CD4-positive, alpha-beta memory T cell (primary cell): Measurements from ENCODE around the gene CYP27A1. TPM values are rescaled to one million over a fixed set of nuclear protein-coding genes. Genes with fewer than 3 reads are reported as not detected.

Experiments used
- CTCF ChIA-PET: fragments of 350-600 bp; sonication (Branson Sonifier 250); formaldehyde crosslinking; loops from one replicate; lab custom pipeline; 2021; ENCODE audit warnings: inconsistent platforms; ENCODE audit not compliant: partially characterized antibody; lab: Charles Lee
- POLR2A ChIA-PET: fragments of 350-600 bp; sonication (Branson Sonifier 250); formaldehyde crosslinking; loops from one replicate; lab custom pipeline; 2021; ENCODE audit not compliant: partially characterized antibody; lab: Charles Lee
- DNase-seq, 5 donors: peaks; one replicate each; pipeline versions ENCODE4 v3.0.0 to v3.0.0-alpha.2; 2020 to 2022; ENCODE audit warnings: mixed read lengths in 1 of 5
- H3K27ac ChIP-seq: one replicate; pipeline ENCODE4 v1.7.0; 2013; ENCODE audit warnings: low read depth, low read length
- H3K27me3 ChIP-seq: 2 replicates; pipeline ENCODE4 v1.7.0; 2013; ENCODE audit warnings: mild to moderate bottlenecking, low read length, moderate library complexity; ENCODE audit not compliant: insufficient read depth
- H3K36me3 ChIP-seq: 2 replicates; pipeline ENCODE4 v1.7.0; 2013; ENCODE audit warnings: mild to moderate bottlenecking, low read length, moderate library complexity; ENCODE audit not compliant: insufficient read depth
- H3K4me1 ChIP-seq: 2 replicates; pipeline ENCODE4 v1.7.0; 2013; ENCODE audit warnings: mild to moderate bottlenecking, low read length, moderate library complexity; ENCODE audit not compliant: insufficient read depth
- H3K4me3 ChIP-seq, 2 donors: one replicate each; pipeline ENCODE4 v1.7.0; 2013; ENCODE audit warnings: low read length in 2 of 2, mild to moderate bottlenecking in 1 of 2
- H3K9me3 ChIP-seq, 2 donors: one replicate each; pipeline ENCODE4 v1.7.0; 2013; ENCODE audit warnings: low read length in 2 of 2, control low read depth in 1 of 2; ENCODE audit not compliant: control insufficient read depth in 1 of 2
- H3K27ac Mint-ChIP-seq, 7 donors: one replicate each; pipeline ENCODE4 v1.8.0; 2020 to 2021; ENCODE audit warnings: mixed read lengths in 7 of 7, mild to moderate bottlenecking in 6 of 7, inconsistent platforms in 3 of 7, moderate library complexity in 3 of 7
- H3K27me3 Mint-ChIP-seq, 2 donors: one replicate each; pipeline ENCODE4 v1.8.0; 2020 to 2021; ENCODE audit warnings: mixed read lengths in 2 of 2
- H3K36me3 Mint-ChIP-seq, 2 donors: one replicate each; pipeline ENCODE4 v1.8.0; 2020 to 2021; ENCODE audit warnings: mixed read lengths in 2 of 2, inconsistent platforms in 1 of 2, mild to moderate bottlenecking in 1 of 2
- H3K4me1 Mint-ChIP-seq, 4 donors: one replicate each; pipeline ENCODE4 v1.8.0; 2020 to 2021; ENCODE audit warnings: mixed read lengths in 4 of 4, mild to moderate bottlenecking in 1 of 4
- H3K4me3 Mint-ChIP-seq, 8 donors: one replicate each; pipeline ENCODE4 v1.8.0; 2020 to 2021; ENCODE audit warnings: mixed read lengths in 8 of 8, mild to moderate bottlenecking in 7 of 8, moderate library complexity in 6 of 8, inconsistent platforms in 3 of 8
- H3K9me3 Mint-ChIP-seq, 8 donors: one replicate each; pipeline ENCODE4 v1.8.0; 2020 to 2021; ENCODE audit warnings: mixed read lengths in 8 of 8, mild to moderate bottlenecking in 5 of 8, inconsistent platforms in 3 of 8, moderate library complexity in 1 of 8
- intact Hi-C: fragments of 100-400 bp; cut with micrococcal nuclease; formaldehyde crosslinking; loops from one replicate; pipeline ENCODE4 v1.15.1; 2023
- polyA plus RNA-seq, 2 donors: library from polyadenylated mRNA; unstranded; fragments of 300-500 nt; fragmentation: Illumina TruSeq; gene quantifications; one replicate each; pipeline ENCODE4 v1.2.3, GENCODE V29; 2021
- total RNA-seq, 2 experiments: library from RNA; stranded (reverse); gene quantifications; one replicate each; pipeline ENCODE4 v1.2.3, GENCODE V29; 2021

The CYP27A1 gene
- total and polyA plus RNA-seq, 4 experiments from 2014 or later: 0.15 to 8.1 (median 7.2) TPM; not detected in 1

DNA sequence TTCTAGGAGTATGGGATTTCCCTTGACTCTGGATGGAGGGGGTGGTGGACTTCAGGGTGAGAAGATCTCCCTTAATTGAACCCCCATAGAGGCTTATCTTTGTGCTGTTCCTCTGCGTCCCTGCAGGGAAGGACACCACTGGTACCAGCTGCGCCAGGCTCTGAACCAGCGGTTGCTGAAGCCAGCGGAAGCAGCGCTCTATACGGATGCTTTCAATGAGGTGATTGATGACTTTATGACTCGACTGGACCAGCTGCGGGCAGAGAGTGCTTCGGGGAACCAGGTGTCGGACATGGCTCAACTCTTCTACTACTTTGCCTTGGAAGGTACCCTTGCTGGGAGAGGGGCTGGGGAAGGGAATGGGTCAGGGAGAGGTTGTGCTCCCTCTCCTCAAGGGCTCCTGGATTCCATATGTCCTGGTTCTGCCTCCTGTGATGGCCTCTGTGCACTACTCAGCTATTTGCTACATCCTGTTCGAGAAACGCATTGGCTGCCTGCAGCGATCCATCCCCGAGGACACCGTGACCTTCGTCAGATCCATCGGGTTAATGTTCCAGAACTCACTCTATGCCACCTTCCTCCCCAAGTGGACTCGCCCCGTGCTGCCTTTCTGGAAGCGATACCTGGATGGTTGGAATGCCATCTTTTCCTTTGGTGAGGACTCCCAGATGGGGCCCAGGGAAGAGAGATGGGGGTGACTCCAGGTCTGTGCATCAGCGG lies 30.3 kb downstream of the CYP27A1 start:
- no peak overlapping the region for H3K4me3 Mint-ChIP-seq
- intact Hi-C loops: no loop called here
- ChIA-PET POLR2A (no interaction called here), CTCF (no interaction called here)
- H3K27ac Mint-ChIP-seq: no peak overlapping the region
- Histone ChIP-seq H3K4me3 (no peak overlapping the region), H3K27ac (no peak overlapping the region), H3K9me3 (no peaks in the 10 kb centered on the region), H3K36me3 (no peaks in the 10 kb centered on the region), H3K4me1 (no peaks in the 10 kb centered on the region), H3K27me3 (peaks cover 8% of the 10 kb centered on the region)
- no peaks in the 10 kb centered on the region for H3K9me3 Mint-ChIP-seq
- peaks cover 13 to 21% of the 10 kb centered on the region in 2 donors for H3K27me3 Mint-ChIP-seq
- no peak for DNase-seq
- no peaks in the 10 kb centered on the region for H3K36me3 Mint-ChIP-seq
- no peaks in the 10 kb centered on the region for H3K4me1 Mint-ChIP-seq

DNA sequence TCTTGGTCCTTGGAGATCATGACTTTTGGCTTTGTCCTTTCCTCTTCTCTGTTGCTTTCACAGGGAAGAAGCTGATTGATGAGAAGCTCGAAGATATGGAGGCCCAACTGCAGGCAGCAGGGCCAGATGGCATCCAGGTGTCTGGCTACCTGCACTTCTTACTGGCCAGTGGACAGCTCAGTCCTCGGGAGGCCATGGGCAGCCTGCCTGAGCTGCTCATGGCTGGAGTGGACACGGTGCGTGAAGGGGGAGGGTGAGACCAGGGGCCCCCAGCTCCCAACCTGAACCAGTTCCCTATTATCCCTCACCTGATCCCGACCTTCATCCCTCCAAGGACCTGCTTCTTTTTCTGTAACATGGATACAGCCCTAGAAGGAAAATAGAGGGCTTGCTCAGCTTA lies 30.9 kb downstream of the CYP27A1 start:
- H3K4me3 Mint-ChIP-seq: no peak overlapping the region

DNA sequence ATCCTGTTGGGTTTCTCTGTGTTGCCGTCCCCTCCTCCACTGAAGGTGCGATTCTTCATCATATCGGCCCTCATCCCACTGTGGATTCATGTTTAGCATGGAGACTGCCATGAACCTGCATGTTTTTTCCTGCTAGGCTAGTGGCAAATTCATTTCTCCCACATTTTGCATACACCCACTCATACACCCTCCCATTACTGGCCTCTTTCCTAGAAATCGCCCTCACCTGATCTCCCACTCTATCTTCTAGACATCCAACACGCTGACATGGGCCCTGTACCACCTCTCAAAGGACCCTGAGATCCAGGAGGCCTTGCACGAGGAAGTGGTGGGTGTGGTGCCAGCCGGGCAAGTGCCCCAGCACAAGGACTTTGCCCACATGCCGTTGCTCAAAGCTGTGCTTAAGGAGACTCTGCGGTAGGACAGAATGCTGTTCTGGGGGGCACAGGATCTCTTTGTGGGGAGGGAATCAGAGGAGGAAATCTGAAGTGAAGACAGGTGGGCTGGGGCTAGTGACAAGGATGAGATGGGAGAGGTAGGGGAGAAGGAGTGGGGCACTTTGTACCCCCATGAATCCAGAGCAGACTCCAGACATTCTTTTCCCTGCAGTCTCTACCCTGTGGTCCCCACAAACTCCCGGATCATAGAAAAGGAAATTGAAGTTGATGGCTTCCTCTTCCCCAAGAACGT lies 32.0 kb downstream of the CYP27A1 start:
- CTCF ChIA-PET: no interaction called here

More for the DNA sequence above, 30.9 kb downstream of the CYP27A1 start:
- Histone ChIP-seq H3K9me3 (no peaks in the 10 kb centered on the region), H3K27ac (no peak overlapping the region), H3K4me3 (no peak overlapping the region), H3K4me1 (no peaks in the 10 kb centered on the region), H3K27me3 (peaks cover 7% of the 10 kb centered on the region), H3K36me3 (no peaks in the 10 kb centered on the region)
- ChIA-PET CTCF (no interaction called here), POLR2A (no interaction called here)
- H3K4me1 Mint-ChIP-seq: no peaks in the 10 kb centered on the region
- no peak for DNase-seq
- H3K9me3 Mint-ChIP-seq: no peaks in the 10 kb centered on the region
- H3K27me3 Mint-ChIP-seq: peaks cover 13 to 19% of the 10 kb centered on the region in 2 donors
- H3K36me3 Mint-ChIP-seq: no peaks in the 10 kb centered on the region
- intact Hi-C loops: no loop called here
- no peak overlapping the region for H3K27ac Mint-ChIP-seq

DNA sequence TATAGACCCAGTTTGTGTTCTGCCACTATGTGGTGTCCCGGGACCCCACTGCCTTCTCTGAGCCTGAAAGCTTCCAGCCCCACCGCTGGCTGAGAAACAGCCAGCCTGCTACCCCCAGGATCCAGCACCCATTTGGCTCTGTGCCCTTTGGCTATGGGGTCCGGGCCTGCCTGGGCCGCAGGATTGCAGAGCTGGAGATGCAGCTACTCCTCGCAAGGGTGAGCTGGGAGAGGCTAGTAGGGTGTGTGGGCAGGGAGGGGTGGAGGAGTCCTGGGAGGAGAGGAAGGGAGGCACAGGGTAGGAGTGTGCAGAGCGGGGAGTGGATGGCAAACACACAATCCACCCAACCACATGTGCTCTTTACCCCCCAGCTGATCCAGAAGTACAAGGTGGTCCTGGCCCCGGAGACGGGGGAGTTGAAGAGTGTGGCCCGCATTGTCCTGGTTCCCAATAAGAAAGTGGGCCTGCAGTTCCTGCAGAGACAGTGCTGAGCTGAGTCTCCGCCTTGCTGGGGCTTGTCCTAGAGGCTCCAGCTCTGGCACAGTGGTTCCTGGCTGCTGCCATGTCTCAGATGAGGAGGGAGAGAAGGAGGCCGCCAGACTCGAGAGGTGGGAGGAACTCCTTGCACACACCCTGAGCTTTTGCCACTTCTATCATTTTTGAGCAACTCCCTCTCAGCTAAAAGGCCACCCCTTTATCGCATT lies 32.7 kb downstream of the CYP27A1 start:
- Mint-ChIP-seq H3K27ac (no peak overlapping the region), H3K9me3 (no peaks in the 10 kb centered on the region), H3K4me1 (no peaks in the 10 kb centered on the region), H3K27me3 (peaks cover 10 to 12% of the 10 kb centered on the region in 2 donors), H3K4me3 (no peak overlapping the region), H3K36me3 (no peaks in the 10 kb centered on the region)
- Histone ChIP-seq H3K4me3 (no peak overlapping the region), H3K36me3 (no peaks in the 10 kb centered on the region), H3K4me1 (no peaks in the 10 kb centered on the region), H3K27ac (no peak overlapping the region), H3K27me3 (no peaks in the 10 kb centered on the region), H3K9me3 (no peaks in the 10 kb centered on the region)
- no peak for DNase-seq
- intact Hi-C loops: no loop called here
- ChIA-PET CTCF (no interaction called here), POLR2A (no interaction called here)

More for the DNA sequence above, 32.0 kb downstream of the CYP27A1 start:
- H3K27me3 Mint-ChIP-seq: peaks cover 14 to 17% of the 10 kb centered on the region in 2 donors
- H3K36me3 ChIP-seq: no peaks in the 10 kb centered on the region
- H3K27ac Mint-ChIP-seq: peak overlapping the region in 1 of 7 donors; percentile 19
- no peaks in the 10 kb centered on the region for H3K27me3 ChIP-seq
- intact Hi-C loops: no loop called here
- H3K27ac ChIP-seq: no peak overlapping the region
- no peaks in the 10 kb centered on the region for H3K4me1 ChIP-seq
- H3K9me3 Mint-ChIP-seq: no peaks in the 10 kb centered on the region
- DNase-seq: no peak
- H3K4me3 ChIP-seq: no peak overlapping the region
- no peaks in the 10 kb centered on the region for H3K9me3 ChIP-seq
- POLR2A ChIA-PET: no interaction called here
- no peaks in the 10 kb centered on the region for H3K36me3 Mint-ChIP-seq
- no peaks in the 10 kb centered on the region for H3K4me1 Mint-ChIP-seq
- no peak overlapping the region for H3K4me3 Mint-ChIP-seq

DNA sequence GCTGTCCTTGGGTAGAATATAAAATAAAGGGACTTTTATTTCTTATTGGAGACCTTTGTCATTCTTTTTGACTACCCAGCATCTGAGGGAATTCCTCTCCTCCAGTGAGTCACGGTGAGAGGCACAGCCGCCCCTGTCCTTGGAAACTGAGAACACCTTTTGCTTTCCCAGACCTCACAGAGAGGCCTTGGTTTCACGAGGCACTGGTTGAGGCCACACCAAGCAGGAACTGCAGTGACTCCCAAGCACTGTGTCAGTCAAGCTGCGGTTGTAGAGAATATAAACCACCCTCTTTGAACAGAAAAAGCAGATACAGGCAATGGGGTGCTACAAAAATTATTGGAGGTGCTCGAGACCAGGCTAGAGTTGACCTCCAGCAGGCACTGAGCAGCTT lies 33.3 kb downstream of the CYP27A1 start:
- Histone ChIP-seq H3K27me3 (no peaks in the 10 kb centered on the region), H3K4me3 (no peak overlapping the region), H3K9me3 (no peaks in the 10 kb centered on the region), H3K36me3 (no peaks in the 10 kb centered on the region), H3K27ac (no peak overlapping the region), H3K4me1 (no peaks in the 10 kb centered on the region)
- H3K4me1 Mint-ChIP-seq: no peaks in the 10 kb centered on the region
- no peak for DNase-seq
- H3K27me3 Mint-ChIP-seq: peaks cover 9 to 12% of the 10 kb centered on the region in 2 donors
- H3K9me3 Mint-ChIP-seq: no peaks in the 10 kb centered on the region
- ChIA-PET CTCF (no interaction called here), POLR2A (no interaction called here)
- intact Hi-C loops: no loop called here
- no peaks in the 10 kb centered on the region for H3K36me3 Mint-ChIP-seq
- no peak overlapping the region for H3K4me3 Mint-ChIP-seq
- H3K27ac Mint-ChIP-seq: no peak overlapping the region

DNA sequence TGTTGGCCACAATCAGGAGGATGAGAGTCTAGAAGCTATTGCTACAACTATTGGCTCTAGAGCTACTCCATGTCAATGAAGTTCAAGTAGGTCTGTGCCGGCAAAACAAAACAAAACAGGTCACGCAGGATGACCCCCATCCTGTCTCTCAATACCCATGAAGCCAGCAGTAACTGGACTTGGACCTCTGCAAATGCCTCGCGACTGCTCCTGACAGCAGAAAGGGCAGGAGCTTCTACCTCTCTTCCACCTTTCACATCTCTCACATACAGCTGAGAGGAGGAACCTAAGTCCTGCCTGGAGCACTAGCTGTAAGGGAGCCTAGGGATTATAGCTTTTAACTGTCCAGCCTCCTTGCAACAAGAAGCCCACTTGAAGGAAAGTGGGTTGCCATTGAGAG lies 33.7 kb downstream of the CYP27A1 start:
- DNase-seq: no peak
- no peaks in the 10 kb centered on the region for H3K36me3 ChIP-seq
- no peaks in the 10 kb centered on the region for H3K9me3 ChIP-seq
- no peaks in the 10 kb centered on the region for H3K36me3 Mint-ChIP-seq
- ChIA-PET CTCF (no interaction called here), POLR2A (no interaction called here)
- H3K4me3 Mint-ChIP-seq: no peak overlapping the region
- no peaks in the 10 kb centered on the region for H3K4me1 Mint-ChIP-seq
- no peak overlapping the region for H3K27ac ChIP-seq
- H3K4me3 ChIP-seq: no peak overlapping the region
- no peaks in the 10 kb centered on the region for H3K27me3 ChIP-seq
- H3K27ac Mint-ChIP-seq: no peak overlapping the region
- H3K9me3 Mint-ChIP-seq: no peaks in the 10 kb centered on the region
- H3K27me3 Mint-ChIP-seq: peaks cover 11 to 14% of the 10 kb centered on the region in 2 donors
- H3K4me1 ChIP-seq: no peaks in the 10 kb centered on the region
- intact Hi-C loops: no loop called here

DNA sequence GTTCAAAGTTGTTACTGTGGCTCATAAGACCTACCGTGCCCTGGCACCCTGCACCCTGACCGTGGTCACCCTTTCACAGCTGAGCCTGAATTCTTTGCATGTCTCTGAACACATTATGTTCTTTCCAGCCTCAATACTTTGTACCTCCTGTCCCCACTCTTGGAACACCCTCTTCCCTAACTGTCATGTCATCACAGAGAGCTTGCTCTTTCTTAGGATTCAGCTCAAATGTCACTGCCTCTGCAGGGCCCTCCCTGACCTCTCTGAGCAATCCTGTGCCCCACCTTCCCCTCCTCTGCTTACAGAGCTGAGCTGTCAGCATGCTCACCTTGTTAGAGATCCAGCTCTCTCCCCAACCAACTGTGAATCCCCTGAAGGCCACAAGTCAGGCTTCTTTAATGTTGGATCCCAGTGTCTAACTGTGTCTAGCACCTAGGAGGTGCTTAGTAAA lies 34.6 kb downstream of the CYP27A1 start:
- no peaks in the 10 kb centered on the region for H3K9me3 Mint-ChIP-seq
- H3K4me3 Mint-ChIP-seq: peak overlapping the region in 1 of 8 donors; percentile 24
- POLR2A ChIA-PET: no interaction called here
- no peaks in the 10 kb centered on the region for H3K36me3 Mint-ChIP-seq
- H3K4me1 ChIP-seq: no peaks in the 10 kb centered on the region
- intact Hi-C loops: no loop called here
- no peak overlapping the region for H3K4me3 ChIP-seq
- H3K36me3 ChIP-seq: no peaks in the 10 kb centered on the region
- no peaks in the 10 kb centered on the region for H3K4me1 Mint-ChIP-seq
- peaks cover 13 to 14% of the 10 kb centered on the region in 2 donors for H3K27me3 Mint-ChIP-seq
- DNase-seq: no peak
- no peak overlapping the region for H3K27ac ChIP-seq
- no peak overlapping the region for H3K27ac Mint-ChIP-seq
- CTCF ChIA-PET: no interaction called here
- no peaks in the 10 kb centered on the region for H3K9me3 ChIP-seq
- no peaks in the 10 kb centered on the region for H3K27me3 ChIP-seq
